ENCODE data around the gene MAT2A.

GRCh38 chr2:85577386-85578242, 38.6 kb downstream of the MAT2A start, which contains the start of gene VAMP8:
- TF ChIP-seq CTCF (IDR thresholded peaks at IDR 0.05) (no peak), EZH2 (IDR thresholded peaks at IDR 0.05; ENCODE audit: borderline replicate concordance, insufficient read depth, low read depth, low read length, poor library complexity, severe bottlenecking) (no peak)

All from B cell (primary cell).